Activated CD4-positive, CD25-positive, alpha-beta regulatory T cell treated with anti-CD3 and anti-CD28 coated beads, Interleukin-2, amount 50 U/mL, for 24 hours (primary cell): ENCODE measurements around the gene FNIP2.
A peak's percentile ranks its signal among the peaks of the same experiment; 100 is the strongest.
"Not testable (repeated sequence)": the region's sequence is repeated elsewhere in the genome, so short reads cannot be mapped to it uniquely, and the experiment has no call there.

Experiments
- ATAC-seq, 2 donors: fragments of 150-1000 bp; cut with Tn5 transposase; one replicate each; pipeline ENCODE4 v1.10.0; 2021; ENCODE audit warnings: mild to moderate bottlenecking in 1 of 2, moderate library complexity in 1 of 2

Gene FNIP2

DNA sequence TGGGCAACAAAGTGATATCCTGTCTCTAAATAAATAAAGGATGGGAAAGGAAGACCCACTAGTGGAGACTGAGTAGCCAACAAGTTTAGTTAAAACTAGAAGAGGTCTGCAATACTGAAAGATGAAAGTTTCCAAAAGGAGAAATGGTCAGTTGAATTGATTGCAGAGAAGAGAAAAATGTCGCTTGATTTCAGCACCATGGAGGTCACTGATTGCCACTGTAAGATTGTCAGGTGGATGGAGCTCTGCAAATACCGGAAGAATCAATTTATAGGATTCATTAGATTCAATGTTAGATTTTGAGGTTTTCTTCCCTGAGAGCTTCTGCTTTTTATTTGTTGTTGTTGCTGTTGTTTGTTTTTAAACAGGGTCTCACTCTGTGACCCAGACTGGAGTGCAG lies 5.4 kb upstream of the FNIP2 start:
- no peak for ATAC-seq

DNA sequence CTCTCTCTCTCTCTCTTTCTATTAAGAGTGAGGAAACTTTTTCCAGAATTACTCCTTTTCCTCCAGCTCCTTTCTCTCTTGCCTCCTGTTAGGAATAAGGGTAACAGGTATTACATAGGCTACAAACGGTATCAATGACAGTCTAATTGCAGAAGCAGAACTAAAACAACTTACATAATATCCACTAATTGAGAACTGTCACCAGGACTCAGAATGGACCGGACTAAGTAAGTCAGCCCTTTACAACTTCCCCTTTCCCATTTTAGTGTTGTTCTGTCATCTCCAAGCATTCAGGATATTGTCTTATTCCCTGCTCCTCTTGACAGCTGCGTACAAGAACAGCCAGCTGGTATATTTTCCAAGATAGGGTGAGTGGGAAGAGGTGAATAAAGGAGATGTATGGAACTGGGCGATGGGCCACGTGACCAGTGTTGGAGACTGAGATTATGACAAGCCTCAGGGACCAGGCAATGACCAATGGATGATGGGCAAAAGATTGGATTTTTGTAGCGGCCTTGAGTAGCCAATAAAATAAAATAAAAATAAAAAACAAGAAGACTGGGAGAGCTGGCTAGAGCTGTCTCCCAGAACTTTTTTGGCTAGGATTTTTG lies 2.3 kb upstream of the FNIP2 start:
- no peak for ATAC-seq

DNA sequence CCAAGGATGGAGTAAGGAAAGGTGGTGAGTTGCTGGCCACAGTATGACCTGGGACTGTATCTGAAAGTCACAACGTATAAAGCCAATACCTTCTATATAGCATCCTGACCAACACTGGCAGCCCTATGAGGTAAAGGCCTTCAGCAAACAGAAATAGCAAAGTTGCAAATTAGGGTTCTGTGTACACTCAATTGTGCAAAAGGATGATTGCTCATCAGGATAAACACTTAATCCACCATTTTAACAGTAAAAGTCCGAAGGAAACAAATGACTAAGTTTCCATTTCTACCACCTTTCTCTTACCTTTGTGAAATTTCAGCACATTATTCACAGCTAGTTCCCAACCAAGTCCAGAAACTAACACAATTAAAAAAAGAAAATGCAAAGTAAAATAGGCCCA lies 1.4 kb upstream of the FNIP2 start:
- no peak for ATAC-seq

DNA sequence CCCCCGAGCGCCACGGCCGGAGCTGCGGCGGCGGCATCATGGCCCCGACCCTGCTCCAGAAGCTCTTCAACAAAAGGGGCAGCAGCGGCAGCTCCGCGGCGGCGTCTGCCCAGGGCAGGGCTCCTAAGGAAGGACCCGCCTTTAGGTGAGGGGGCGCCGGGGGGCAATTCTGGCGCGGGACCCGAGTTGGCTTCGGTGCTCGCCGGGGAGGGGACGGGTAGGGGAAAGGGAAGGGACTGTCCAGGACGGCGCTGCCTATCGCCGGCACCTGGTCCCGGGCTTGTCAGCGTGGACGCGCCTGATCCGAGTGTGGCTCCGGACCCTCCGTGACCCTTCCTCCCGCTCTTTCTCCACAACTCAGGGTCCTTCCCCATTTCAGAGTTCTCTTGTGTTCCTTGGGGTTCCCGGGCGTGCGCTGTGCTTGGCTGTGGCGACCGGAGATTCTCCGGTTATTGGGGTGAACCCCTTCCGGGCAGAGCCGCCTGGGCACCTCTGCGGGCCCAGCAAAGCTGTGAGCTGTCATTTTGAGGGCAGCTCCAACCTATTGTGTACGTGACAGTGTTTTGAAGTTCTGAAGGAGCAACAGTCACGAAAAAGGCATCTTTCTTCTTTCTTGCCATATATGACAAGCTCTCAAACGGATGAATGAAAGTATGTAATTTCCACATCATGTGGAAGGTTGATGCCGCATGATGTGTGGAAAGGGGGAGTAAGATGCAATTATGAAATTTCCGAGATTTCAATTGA lies 522 bp downstream of the FNIP2 start:
- peak; percentile 34 to 44 for ATAC-seq

DNA sequence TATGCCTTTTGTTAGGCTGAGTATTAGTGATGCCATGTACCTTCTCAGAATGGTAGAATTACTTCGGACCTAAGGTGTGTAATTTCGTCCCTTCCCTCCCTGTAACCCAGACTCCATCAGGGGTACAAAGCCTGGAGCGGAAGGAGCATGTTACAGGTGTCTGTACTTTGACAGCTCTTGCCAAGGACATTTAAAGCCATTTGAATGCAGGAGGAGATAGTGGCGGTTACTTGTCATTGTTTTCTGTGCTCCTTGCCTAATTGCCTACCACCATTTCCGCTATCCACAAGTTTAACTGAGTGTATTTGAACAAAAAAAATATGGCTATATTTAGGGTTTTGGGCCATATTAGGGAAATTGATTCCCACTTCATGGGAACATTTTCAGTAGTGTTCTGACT lies 1.8 kb downstream of the FNIP2 start:
- ATAC-seq: no peak

DNA sequence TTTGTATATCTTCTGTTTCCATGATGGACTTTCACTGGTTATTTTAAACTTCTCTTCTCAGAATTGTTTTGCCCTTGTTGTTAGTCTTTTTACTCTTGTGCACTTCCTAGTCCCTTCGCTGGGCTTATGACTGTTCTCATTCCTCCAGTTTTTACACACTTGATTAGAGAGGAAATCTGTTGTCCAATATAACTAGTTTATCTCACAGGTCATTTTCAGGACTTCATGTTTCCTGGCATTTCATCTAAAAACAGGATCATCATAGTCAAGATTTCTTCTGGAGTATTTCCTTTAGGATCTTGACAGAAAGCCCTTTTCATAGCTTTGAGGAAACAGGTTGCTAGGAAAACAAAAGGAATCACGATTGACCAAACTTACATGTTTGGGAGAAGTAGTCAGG lies 3.0 kb downstream of the FNIP2 start:
- ATAC-seq: no peak

DNA sequence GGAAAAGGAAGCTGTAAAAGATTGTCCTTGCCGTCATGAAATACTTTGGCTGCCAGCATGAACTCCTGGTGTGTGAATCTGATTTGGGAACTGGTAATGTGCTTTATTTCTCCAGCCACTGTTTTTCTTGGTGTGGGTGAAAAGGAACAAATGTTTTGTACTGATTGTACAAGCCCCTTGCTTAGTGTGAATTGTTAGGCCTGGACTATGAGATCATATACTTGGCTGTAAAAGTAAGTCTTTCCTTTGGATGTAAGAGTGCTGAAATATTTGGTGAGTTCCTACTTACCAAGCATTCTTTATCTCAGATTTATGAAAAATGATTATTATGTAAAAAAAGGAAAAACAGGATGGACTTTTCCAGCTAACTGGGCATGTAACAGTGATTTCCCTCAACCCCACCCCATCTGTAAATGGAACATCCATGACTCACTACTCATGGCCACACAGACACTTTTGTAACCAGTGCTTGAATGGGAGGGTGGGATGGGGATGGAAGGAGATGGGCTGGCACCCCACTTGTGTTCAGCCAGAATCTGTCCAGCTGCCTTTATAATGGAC lies 6.3 kb downstream of the FNIP2 start:
- no peak for ATAC-seq

DNA sequence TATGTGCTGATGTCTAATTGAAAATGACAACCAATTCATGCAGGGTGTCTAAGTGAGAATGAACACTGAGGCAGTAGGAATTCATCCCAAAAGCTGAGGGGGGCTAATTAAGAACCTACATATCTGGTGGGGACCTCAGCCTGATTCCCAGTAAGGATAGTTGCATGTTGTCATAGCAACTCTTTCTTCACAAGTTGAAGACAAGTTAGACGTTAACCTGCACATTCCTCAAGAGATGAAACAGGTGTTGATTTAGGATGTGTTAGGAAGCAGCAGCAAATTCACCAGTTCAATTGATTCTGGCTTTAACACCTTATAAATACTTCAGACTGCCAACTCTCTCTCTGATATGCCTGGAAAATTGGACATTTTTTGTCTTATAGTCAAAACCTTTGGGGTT lies 7.3 kb downstream of the FNIP2 start:
- ATAC-seq: no peak

DNA sequence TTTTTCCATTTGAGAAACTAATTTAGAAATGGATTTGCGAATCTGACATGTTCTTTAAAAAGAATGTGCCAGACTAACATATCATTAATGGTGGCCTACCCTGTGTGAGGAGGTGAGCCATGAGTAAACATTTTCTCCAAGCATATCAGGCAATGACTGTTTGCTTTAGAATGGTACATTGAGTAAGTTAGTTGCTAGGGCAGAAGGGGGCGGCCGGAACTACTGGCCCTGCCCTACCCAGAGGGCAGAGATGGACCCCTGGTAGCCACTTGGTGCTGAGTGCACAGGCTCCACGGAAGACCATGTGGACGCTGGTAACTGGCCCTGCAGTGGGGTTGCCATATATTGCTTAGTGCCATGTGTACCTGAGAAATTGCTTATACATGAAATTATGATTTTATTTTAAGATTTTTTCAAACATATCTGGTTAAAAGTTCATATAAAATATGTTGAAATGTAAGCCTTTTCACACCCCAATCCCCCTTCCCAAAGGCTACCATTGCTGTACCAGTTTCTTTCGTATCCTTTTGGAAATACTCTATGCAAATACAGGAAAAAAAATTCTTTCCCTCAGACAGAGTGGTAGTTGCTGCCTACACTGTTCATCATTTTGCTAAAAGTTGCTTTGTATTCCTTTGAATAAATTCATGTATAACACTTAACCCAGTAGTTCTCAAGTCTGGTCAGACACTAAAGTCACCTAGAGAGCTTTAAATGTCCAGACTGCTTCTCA lies 8.8 kb downstream of the FNIP2 start:
- peak in 1 of 2 donors; percentile 5 for ATAC-seq

DNA sequence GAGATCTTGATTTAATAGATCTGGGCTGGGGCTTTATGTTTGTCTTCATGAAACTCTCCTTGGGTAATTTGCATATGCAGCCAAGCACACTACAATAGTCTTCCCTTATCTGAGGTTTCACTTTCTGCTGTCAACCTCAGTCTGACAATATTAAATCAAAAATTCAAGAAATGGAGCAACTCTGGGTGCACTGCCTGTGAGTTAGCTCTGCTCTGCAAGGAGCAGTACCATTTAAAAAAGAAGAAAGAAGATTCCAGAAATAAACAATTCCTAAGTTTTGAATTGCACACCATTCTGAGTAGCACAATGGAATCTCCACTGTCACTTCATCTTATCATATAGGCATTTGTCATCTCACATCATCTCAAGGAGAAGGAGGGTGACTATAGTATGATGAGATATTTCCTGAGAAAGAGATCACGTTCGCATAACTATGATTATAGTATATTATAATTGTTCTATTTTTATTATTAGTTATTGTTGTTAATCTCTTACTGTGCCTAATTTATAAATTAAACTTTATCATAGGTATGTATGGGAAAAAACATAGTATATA lies 9.4 kb downstream of the FNIP2 start:
- ATAC-seq: peak; percentile 85 to 86

DNA sequence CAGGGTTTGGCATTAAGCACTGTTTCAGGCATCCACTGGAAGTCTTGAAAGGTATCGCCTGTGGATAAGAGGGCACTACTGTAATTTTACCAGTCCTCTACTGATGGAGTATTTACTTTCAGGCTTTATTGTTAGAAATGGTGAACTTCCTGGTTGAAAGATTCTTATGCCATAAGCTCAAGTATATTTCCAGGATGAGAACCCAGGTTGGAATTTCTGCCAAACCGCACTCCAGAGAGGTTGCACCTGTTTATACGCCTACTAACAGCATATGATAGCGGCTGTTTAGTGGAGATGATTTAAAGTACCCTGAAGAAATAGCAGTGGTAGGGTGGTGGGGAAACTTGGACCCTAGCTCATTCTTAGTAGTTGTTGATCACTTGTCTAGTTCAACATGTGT lies 9.9 kb downstream of the FNIP2 start:
- ATAC-seq: no peak

DNA sequence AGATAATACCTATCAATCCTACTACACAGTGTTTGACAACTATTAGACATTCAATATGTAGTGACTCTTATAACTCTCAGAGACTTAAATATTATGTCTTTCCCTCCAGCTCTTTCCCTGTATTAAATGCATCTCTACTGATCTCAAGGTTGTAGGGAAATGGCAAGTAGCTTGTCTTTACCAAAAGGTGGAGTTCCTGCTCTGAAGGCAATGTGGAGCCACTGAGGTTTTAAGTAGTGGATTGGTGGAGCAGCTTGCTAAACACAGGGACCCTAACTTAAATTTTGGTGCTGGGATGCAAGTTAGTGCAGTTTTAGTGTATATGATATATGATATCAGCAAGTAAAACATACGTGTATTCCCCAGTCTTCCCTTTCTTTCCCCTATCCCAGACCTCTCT lies 13.1 kb downstream of the FNIP2 start:
- ATAC-seq: no peak

DNA sequence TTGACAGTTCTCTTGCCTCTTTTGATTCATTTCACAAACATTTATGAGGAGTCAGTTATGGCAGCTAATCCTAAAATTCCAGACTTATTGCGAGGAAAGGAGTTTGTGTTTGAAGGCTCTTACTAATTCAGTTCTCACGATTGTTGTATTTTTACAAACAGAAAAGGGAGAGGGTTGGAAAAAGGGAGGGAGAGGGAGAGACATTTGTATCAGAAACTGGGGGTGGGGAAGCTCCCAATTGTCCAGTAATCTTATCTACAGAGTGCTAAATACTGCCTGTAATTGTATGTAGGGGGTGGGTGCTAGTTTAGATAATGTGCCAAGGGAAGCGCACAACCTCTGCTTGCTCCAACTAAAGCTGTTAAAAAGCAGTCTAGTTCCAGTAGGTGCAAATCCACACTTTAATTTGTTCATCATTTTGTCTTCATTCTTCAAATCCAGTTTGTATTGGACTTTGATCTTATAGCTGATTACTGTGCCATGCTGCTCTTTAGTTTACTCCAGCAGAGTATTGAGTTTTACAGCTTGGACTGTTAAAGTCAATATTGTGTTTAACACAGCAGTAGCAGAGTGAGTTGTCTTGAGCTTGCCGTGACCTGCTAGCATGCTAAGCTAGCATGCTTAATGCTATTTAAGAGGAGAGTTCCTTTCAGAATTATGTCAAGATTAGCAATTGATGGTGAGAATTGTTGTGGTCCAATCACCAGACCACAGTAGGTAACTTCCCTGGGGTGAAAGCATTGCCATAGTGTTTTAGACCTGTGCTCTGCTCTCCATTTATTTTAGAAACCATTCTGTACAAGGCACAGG lies 13.9 kb downstream of the FNIP2 start:
- no peak for ATAC-seq

DNA sequence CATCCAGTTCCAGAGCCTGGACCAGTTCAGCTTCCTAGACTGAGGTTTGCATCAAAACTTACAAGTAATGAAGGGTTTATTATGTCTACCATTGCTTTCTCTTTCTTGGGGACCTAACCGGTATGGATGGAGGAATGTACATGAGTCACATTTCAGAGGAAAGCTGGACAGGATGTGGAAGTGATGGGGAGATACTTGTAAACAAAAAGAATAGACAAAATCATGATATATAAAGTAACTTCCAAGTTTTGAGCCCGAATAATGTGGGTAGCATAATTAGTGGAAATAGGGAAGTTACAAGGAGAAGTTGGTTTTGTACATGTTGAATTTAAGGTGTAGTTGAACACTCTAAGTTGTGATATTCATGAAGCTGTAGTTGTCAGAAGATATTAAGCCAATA lies 15.0 kb downstream of the FNIP2 start:
- no peak for ATAC-seq

DNA sequence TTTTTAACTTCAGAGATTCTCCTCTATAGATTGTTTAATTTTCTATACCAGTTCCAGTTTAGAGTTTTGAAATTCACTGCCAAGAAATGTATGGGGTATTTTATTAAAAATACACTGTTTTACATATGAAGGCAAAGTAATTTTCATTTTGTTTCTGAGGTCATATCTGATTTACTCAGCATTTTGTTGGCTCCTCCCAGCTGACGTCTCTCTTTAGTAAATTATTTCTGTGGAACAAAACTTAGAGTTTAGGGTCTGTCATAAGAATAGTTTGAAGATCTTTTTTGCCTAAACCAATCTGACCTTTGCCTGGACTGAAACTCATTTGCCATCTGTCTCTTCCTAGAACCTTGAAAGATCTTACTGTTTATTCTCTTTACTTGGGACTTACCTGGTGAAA lies 16.9 kb downstream of the FNIP2 start:
- ATAC-seq: no peak

DNA sequence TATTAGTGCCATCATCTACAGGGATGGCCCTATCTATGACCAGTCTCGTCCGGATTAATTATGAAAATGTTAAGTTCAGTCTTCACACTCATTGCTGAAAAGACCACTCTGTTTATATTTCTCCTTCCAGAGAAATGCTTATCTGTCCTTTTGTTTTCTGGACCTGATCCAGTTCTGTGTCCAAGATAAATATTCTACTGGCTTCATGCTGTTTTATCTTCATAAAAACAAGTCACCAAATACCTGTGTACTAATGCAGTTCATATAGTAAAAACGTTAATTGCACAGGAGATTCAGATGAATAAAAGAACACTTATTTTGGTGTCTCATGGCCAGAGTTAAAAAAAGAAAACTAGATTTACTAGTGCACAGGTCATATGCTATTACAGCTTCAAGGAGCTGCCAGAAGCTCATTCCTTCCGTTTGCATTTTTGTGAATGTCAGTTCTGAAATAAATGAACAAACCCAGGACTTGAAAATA lies 17.3 kb downstream of the FNIP2 start:
- no peak for ATAC-seq

DNA sequence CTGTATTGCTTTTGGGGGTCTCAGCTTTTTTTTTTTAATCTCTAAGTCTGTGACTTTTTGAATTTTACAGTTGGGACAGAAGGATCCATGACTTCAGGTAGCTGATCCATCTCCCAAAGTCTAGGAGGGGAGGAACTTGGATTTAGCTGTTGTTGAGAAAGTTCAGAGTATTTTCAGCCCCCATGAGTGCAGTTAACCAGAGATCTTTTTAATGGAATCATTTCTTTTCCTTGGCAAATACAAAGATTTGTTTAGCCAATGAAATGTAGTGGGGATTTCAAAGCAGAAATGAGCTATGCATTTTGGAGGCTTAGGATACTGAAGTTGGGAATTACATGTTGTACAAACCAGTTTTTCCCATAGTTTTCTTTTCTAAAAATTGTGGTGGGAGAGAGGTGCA lies 18.1 kb downstream of the FNIP2 start:
- ATAC-seq: no peak

DNA sequence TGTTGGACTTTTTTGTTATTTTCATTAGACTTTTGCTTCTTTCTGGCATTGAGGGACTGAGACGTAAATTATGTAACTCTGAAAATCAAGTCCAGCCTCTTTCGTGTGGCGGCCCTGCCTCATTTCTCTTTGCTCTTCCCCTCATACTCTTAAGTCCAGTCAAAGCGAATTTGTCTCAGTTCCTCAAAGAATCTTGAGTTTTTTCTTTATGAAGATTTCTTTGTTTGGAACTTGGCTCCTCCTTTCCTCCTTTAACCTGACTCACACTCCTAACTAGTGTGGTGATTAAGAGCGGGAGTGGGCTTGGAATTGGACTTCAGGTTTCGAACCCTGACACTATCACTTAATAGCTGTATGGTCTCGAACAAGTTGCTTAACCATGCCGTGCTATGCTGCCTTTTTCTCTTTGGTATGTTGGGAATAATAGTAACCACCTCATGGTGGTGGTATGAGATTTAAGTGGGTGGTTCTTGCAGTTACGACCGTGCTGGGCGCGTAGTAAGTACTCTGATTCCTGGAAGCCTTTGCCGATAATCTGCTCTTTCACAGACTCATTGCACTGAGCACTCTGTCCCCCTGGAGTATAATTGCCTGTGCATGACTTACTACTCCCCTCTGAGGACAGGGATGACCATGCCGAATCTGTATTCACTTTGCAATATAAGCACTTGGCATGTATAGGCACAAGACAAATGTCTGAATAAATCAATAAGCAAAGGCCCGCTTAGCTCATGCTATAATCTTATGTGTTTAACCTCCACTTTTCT lies 19.1 kb downstream of the FNIP2 start:
- ATAC-seq: no peak

DNA sequence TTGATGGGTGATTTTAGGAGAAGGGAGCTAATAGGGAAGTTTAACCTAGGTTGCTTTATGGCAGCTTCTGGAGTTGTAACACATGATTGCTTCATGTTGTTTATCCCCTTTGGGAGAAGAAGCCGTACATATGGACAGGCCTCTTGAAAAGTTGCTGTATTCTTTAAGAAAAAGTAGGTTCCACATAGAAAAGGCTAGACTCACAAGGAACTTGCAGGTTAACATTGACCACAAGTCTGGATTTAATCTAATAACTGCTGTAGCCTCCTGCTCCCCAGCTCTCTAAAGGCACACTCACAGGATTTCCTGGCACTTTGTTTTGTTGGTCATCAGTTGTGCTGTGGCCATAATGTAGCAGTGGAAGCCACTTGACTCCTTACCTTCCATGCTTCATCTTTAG lies 19.7 kb downstream of the FNIP2 start:
- no peak for ATAC-seq

DNA sequence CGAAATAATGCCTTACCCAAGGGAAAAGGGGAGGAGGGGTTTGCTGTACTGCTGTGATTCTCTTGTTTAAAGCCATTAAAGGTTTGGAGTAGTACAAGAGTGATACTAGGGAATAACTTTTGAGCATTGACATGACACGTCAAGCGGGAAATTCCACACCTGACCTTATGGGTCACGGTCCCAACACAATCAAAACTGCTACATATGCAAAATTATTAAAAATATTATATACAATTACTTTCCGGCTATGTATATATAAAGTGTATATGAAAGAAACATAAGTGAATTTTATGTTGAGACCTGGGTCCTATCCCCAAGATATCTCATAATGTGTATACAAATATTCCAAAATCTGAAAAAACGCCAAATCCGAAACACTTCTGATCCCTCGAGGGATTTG lies 21.0 kb downstream of the FNIP2 start:
- no peak for ATAC-seq

DNA sequence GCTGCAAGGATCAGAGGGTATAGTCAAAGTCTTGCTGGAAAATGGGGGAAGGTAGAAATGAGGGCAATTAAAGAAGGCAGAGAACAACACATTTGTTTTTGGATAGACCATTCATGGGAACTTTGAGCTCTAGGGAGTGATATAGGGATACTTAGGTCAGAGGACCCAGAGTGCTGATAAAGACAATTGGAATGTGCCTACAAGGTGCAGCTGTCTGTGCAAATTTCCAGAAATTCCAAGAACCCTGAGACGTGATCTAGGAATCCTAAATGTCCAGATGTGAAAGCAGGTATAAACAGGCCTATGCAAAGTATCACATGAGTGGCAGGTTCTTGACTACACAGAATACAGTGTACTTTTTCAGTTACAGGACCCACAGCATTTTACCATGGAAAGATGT lies 24.2 kb downstream of the FNIP2 start:
- no peak for ATAC-seq

DNA sequence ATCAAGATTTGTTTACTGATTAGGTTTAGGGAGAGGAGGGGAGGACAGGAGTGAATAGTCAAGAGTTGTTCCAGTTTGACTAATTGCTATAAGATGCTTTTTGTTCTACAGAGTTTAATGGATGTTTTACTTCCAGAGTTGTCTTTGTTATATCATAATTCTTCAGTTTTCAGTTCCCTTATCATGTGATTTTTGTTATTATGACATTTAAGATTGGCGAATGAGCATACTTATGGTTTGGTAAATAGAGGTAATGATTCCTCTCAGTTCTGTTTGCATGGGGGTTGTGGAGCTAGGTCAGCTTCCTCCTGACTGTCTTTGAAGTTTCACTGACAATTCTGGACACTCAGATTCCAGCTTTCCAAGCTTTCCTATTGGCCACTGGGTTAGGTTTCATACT lies 24.6 kb downstream of the FNIP2 start:
- not testable (repeated sequence) for ATAC-seq
